Rectal smooth muscle tissue (tissue), 1 donor: ENCODE results near the gene MLF1.
"Not testable (repeated sequence)": the region's sequence is repeated elsewhere in the genome, so short reads cannot be mapped to it uniquely, and the experiment has no call there.

Experiments used
- H3K27ac ChIP-seq: one replicate; pipeline ENCODE4 v1.7.0; 2013; ENCODE audit warnings: low read depth, low read length, inconsistent platforms
- H3K27me3 ChIP-seq: one replicate; pipeline ENCODE4 v1.7.0; 2013; ENCODE audit warnings: low read length; ENCODE audit not compliant: control insufficient read depth, insufficient read depth
- H3K36me3 ChIP-seq: one replicate; pipeline ENCODE4 v1.7.0; 2013; ENCODE audit warnings: low read length; ENCODE audit not compliant: control insufficient read depth, insufficient read depth
- H3K4me1 ChIP-seq: one replicate; pipeline ENCODE4 v1.7.0; 2013; ENCODE audit warnings: low read length; ENCODE audit not compliant: control insufficient read depth, insufficient read depth
- H3K4me3 ChIP-seq: one replicate; pipeline ENCODE4 v1.7.0; 2013; ENCODE audit warnings: low read length
- H3K9ac ChIP-seq: one replicate; pipeline ENCODE4 v1.7.0; 2013; ENCODE audit warnings: low read length

The MLF1 gene

GRCh38 chr3:158570999-158571702 is at the start of gene MLF1:
Gene MLF1, plus strand, starts transcription at chr3:158571194. Its CDS starts 107 bp downstream, at chr3:158571301.
- Histone ChIP-seq H3K4me3 (peak within 1 kb of the TSS; percentile 89), H3K4me1 (no peaks in the 10 kb centered on the region), H3K36me3 (no peaks in the 10 kb centered on the region), H3K27me3 (no peaks in the 10 kb centered on the region), H3K27ac (peak within 1 kb of the TSS; percentile 59), H3K9ac (peak within 1 kb of the TSS; percentile 46)

DNA sequence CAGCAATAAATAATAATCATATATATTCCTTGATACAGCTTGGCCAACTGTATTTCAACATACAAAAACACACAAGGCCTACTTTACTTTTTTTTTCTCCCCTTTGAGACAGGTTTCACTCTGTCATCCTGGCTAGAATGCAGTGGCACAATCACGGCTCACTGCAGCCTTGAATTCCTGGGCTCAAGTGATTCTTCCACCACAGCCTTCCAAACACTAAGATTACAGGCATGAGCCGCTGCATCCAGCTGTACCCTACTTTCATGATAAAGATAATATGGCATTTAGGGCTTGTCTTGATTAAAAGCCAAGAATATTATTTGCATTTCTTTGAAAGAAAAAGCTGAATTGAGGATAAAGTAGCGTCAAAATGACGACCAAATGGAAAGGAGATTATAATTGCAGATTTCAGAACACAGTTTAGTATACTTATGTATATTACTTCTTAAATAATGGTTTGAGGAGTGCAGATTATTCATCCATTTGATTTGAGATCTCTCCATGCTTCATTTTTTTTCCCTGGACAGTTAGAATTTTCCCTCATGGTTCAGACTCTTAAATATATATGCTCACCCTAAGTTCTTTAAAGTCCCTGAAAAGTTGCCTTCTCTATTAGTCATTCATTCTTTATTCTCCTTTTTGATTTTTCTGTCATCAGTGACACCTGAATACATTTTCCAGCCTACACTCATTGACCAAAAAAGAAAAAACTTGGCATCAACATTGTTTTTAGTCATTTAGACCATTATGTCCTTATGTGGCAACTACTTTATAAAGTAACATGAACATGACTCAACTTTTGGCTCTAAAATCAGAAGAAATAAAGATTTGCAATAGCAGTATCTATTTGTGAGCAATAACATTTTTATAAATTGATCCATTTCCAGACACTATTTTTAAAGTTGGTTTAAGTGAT is 48.5 kb upstream of the MLF1 start:
- Histone ChIP-seq H3K4me1 (no peaks in the 10 kb centered on the region), H3K27me3 (no peaks in the 10 kb centered on the region), H3K36me3 (no peaks in the 10 kb centered on the region), H3K27ac (no peak overlapping the region), H3K4me3 (no peak overlapping the region), H3K9ac (no peak overlapping the region)

GRCh38 chr3:158528076-158528674 is 42.8 kb upstream of the MLF1 start:
- Histone ChIP-seq H3K4me3 (no peak overlapping the region), H3K27ac (no peak overlapping the region), H3K36me3 (no peaks in the 10 kb centered on the region), H3K9ac (no peak overlapping the region), H3K27me3 (no peaks in the 10 kb centered on the region), H3K4me1 (no peaks in the 10 kb centered on the region)

DNA sequence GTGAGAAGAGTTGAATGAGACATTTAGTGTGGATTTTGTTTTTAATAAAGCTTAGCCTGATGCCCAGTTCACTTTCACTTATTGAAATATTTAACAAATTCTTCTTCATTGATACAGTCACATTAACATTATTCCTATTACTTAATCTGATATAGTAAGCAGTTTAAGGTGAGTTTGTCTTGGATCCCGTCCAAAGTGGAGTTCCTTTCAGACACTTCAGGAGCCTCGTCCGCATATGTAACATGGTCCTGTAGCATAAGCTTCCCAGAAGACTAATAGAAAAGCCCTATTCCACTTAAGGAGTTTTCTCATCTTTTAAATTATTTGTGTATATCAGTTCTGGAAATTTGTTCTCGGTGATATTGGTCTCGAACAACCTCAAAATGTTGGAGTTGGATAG is 39.7 kb upstream of the MLF1 start:
- H3K27ac ChIP-seq = no peak overlapping the region
- no peaks in the 10 kb centered on the region for H3K4me1 ChIP-seq
- no peak overlapping the region for H3K9ac ChIP-seq
- H3K4me3 ChIP-seq = no peak overlapping the region
- no peaks in the 10 kb centered on the region for H3K27me3 ChIP-seq
- H3K36me3 ChIP-seq = no peaks in the 10 kb centered on the region

DNA sequence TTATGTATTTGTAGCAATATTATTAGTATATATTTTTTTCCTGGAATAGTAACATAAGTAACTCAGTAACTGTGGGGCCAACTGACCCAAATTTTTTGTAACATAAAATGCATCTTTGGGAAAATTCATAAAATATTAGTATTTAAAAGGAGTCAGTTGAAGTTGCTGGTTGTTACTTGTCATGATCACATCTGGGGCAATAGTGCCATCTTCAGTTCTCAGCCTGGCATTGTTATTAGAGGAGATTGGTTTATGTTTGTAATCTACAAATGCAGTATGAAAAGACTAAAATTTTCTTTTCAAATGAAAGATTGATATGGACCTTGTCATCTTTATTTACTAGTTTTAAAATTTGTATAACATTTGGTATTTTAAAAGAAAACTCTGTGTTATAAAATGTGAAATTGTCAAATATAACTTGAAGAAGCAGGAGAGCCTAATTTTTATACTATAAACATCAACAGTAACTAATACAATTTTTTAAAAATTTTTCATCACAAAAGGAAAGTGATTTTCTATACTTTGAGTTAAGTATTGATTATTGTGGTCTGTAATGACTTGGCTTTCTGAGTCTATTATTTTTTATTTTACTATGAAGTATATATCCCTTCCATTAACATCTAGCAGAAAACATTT is 38.8 kb upstream of the MLF1 start:
- Histone ChIP-seq H3K27me3 (no peaks in the 10 kb centered on the region), H3K9ac (no peak overlapping the region), H3K4me1 (no peaks in the 10 kb centered on the region), H3K27ac (no peak overlapping the region), H3K4me3 (no peak overlapping the region), H3K36me3 (no peaks in the 10 kb centered on the region)

GRCh38 chr3:158535918-158536317 is 35.1 kb upstream of the MLF1 start:
- no peaks in the 10 kb centered on the region for H3K36me3 ChIP-seq
- H3K9ac ChIP-seq = no peak overlapping the region
- H3K4me3 ChIP-seq = no peak overlapping the region
- no peaks in the 10 kb centered on the region for H3K27me3 ChIP-seq
- H3K4me1 ChIP-seq = no peaks in the 10 kb centered on the region
- H3K27ac ChIP-seq = no peak overlapping the region

DNA sequence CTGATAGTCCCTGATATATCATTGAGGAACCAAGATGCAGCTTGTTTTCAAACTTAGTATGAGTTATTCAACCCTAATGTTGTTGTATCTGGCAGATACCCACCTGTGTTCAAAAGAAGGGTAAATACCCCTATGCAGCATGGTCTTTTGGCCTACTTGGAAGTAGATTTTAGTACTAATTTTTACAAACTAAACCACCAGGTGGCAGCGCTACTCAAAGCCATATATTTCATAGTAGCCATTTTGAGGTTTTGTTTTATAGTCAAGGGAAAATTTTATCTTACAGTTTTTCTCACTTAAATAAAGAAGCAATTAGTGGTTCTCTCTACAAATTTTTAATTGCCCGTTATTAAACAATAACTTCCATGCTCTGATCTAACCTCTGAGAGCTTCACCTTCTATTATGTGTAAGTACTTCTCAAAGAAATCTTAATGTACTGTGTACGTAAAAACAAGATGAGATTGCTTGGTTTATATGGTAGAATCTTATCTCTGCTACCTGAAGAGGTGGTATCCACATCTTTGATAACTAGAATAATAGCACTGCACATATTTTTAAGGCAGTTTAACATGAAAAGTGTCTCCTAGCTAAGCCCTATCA is 31.5 kb upstream of the MLF1 start:
- Histone ChIP-seq H3K27ac (no peak overlapping the region), H3K4me1 (no peaks in the 10 kb centered on the region)

GRCh38 chr3:158540066-158540465 is 30.9 kb upstream of the MLF1 start:
- Histone ChIP-seq H3K27ac (no peak overlapping the region), H3K4me3 (no peak overlapping the region), H3K36me3 (no peaks in the 10 kb centered on the region), H3K9ac (no peak overlapping the region), H3K27me3 (no peaks in the 10 kb centered on the region), H3K4me1 (no peaks in the 10 kb centered on the region)

More for the DNA sequence above, 31.5 kb upstream of the MLF1 start:
- Histone ChIP-seq H3K27me3 (no peaks in the 10 kb centered on the region), H3K36me3 (no peaks in the 10 kb centered on the region), H3K9ac (no peak overlapping the region), H3K4me3 (no peak overlapping the region)

DNA sequence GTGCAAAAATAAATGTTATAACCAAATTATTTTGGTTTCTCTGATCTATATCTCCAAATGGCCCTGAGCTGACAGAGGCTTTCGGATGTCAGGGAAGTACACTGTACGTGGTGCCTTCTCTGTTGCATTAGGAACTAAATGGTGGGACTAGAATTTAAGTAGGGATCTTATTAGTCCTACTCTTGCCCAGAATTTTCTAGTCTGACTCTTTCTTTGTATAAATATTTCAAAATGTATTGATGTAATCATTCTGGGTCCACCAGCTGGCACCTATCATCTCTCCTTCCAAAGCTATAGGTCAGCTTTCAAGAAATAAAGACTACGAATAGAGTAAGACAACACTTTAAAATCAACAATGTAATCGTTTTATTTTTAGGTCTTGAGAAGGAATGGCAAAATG is 22.3 kb upstream of the MLF1 start:
- H3K4me1 ChIP-seq = no peaks in the 10 kb centered on the region
- H3K4me3 ChIP-seq = no peak overlapping the region
- no peak overlapping the region for H3K9ac ChIP-seq
- H3K27ac ChIP-seq = no peak overlapping the region
- no peaks in the 10 kb centered on the region for H3K27me3 ChIP-seq
- no peaks in the 10 kb centered on the region for H3K36me3 ChIP-seq

DNA sequence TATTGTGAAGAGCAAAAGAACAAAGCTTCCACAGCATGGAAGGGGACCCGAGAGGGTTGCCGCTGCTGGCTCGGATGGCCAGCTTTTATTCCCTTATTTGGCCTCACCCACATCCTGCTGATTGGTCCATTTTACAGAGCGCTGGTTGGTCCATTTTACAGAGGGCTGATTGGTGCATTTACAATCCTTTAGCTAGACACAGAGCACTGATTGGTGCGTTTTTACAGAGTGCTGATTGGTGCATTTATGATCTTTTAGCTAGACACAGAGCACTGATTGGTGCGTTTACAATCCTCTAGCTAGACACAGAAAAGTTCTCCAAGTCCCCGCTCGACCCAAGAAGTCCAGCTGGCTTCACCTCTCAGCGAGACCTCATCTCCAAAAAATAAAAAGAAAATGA is 21.1 kb upstream of the MLF1 start:
- H3K4me1 ChIP-seq, H3K27ac ChIP-seq, H3K27me3 ChIP-seq, H3K36me3 ChIP-seq, H3K9ac ChIP-seq, H3K4me3 ChIP-seq: not testable (repeated sequence)

GRCh38 chr3:158552124-158552523 is 18.9 kb upstream of the MLF1 start:
- Histone ChIP-seq H3K4me1 (no peaks in the 10 kb centered on the region), H3K36me3 (no peaks in the 10 kb centered on the region), H3K9ac (no peak overlapping the region), H3K27ac (no peak overlapping the region), H3K27me3 (no peaks in the 10 kb centered on the region), H3K4me3 (no peak overlapping the region)

- Histone ChIP-seq H3K4me1 (no peaks in the 10 kb centered on the region), H3K4me3 (no peak overlapping the region), H3K9ac (no peak overlapping the region), H3K27me3 (no peaks in the 10 kb centered on the region), H3K27ac (no peak overlapping the region), H3K36me3 (no peaks in the 10 kb centered on the region)
These were observed 11.5 kb upstream of the MLF1 start for GRCh38 chr3:158559504-158559903.
